Gastrocnemius medialis (tissue), 4 donors: ENCODE data around the gene AGAP1. TPM values are rescaled to one million over a fixed set of nuclear protein-coding genes. Genes with fewer than 3 reads are reported as not detected.

Experiments used
- ATAC-seq, 2 donors: fragments of 150-250 bp; one replicate each; pipeline ENCODE4 v1.9.1; 2016
- DNase-seq, 2 donors: peaks; one replicate each; pipeline ENCODE4 v3.0.0-alpha.2; 2019
- H3K27ac ChIP-seq, 4 donors: fragments of 200-600 bp; sonication (generic); 1 replicate in 1 of 4; 2 replicates in 3 of 4; pipeline ENCODE4 v1.5.1; 2016 to 2018; ENCODE audit warnings: mild to moderate bottlenecking in 2 of 4, moderate library complexity in 1 of 4
- H3K27me3 ChIP-seq, 3 donors: fragments of 200-600 bp; sonication (generic) in 2 of 3; 1 replicate in 1 of 3; 2 replicates in 2 of 3; pipeline versions ENCODE4 v1.5.1 to v1.6.0; 2016 to 2019; ENCODE audit warnings: mild to moderate bottlenecking in 1 of 3, moderate library complexity in 1 of 3
- H3K36me3 ChIP-seq, 2 donors: fragments of 200-600 bp; sonication (generic) in 1 of 2; one replicate each; pipeline ENCODE4 v1.5.1; 2017 to 2018
- H3K4me1 ChIP-seq, 2 donors: fragments of 200-600 bp; sonication (generic) in 1 of 2; one replicate each; pipeline ENCODE4 v1.5.1; 2016 to 2017; ENCODE audit warnings: mild to moderate bottlenecking in 2 of 2
- H3K4me3 ChIP-seq, 4 donors: fragments of 200-600 bp; sonication (generic) in 3 of 4; 1 replicate in 1 of 4; 2 replicates in 3 of 4; pipeline ENCODE4 v1.5.1; 2016 to 2019; ENCODE audit warnings: mild to moderate bottlenecking in 2 of 4
- H3K9me3 ChIP-seq, 3 donors: fragments of 200-600 bp; sonication (generic) in 2 of 3; 1 replicate in 1 of 3; 2 replicates in 2 of 3; pipeline ENCODE4 v1.5.1; 2016 to 2019
- CTCF ChIP-seq, 5 experiments: fragments of 450-650 bp in 3 of 5; fragments of 200-600 bp in 2 of 5; sonication (generic) in 2 of 5; IDR thresholded peaks in 4 of 5; conservative IDR thresholded peaks in 1 of 5; 1 replicate in 4 of 5; 2 replicates in 1 of 5; pipeline ENCODE4 v1.5.1; 2016 to 2019; ENCODE audit warnings: antibody characterized with exemption in 5 of 5, mild to moderate bottlenecking in 3 of 5, moderate library complexity in 3 of 5
- POLR2A ChIP-seq, 2 donors: fragments of 450-650 bp; IDR thresholded peaks; one replicate each; pipeline ENCODE4 v1.6.1; 2017; ENCODE audit warnings: antibody characterized with exemption in 2 of 2, mild to moderate bottlenecking in 2 of 2, moderate library complexity in 2 of 2
- in situ Hi-C, 4 donors: fragments of 200-750 bp; cut with MboI; loops; one replicate each; pipeline versions ENCODE4 v1.15.0 to v1.8.0; 2017; ENCODE audit warnings: low sequenced_read_pairs in 4 of 4
- intact Hi-C: fragments of 100-400 bp; cut with DNase I; formaldehyde crosslinking; loops from one replicate; pipeline ENCODE4 v1.15.1; 2023; ENCODE audit warnings: low total_unique reads
- total RNA-seq, 4 donors: library from RNA; depleted of rRNA; stranded (reverse); fragments of >200 nt; gene quantifications; one replicate each; pipeline versions ENCODE4 v1.1.0 to v1.2.3, GENCODE V29; 2016

AGAP1 gene
- total RNA-seq, 4 donors from 2014 or later = 8.5 to 26.8 (median 14.4) TPM

- in situ Hi-C loops = no loop called here
- intact Hi-C loops = no loop called here
- ATAC-seq = no peak
Measured at GRCh38 chr2:235545339-235546150, 51.7 kb downstream of the AGAP1 start.

GRCh38 chr2:235546151-235546435 lies 52.2 kb downstream of the AGAP1 start:
- TF ChIP-seq POLR2A (IDR thresholded peaks at IDR 0.05) = no peak
- TF ChIP-seq CTCF (IDR thresholded peaks at IDR 0.05 in 4 of 5, conservative IDR thresholded peaks at IDR 0.05 in 1 of 5) = no peak
- no peak overlapping the region for H3K4me3 ChIP-seq
- H3K36me3 ChIP-seq = no peaks in the 10 kb centered on the region
- H3K27ac ChIP-seq = no peak overlapping the region
- intact Hi-C loops = no loop called here
- peaks cover 0 to 2% of the 10 kb centered on the region in 2 donors for H3K4me1 ChIP-seq
- in situ Hi-C loops = no loop called here
- ATAC-seq (no peak), DNase-seq (no peak)
- no peaks in the 10 kb centered on the region for H3K27me3 ChIP-seq
- no peaks in the 10 kb centered on the region for H3K9me3 ChIP-seq

More at GRCh38 chr2:235545339-235546150, 51.7 kb downstream of the AGAP1 start:
- Histone ChIP-seq H3K36me3 (no peaks in the 10 kb centered on the region), H3K4me3 (no peak overlapping the region), H3K9me3 (no peaks in the 10 kb centered on the region), H3K27ac (no peak overlapping the region), H3K27me3 (no peaks in the 10 kb centered on the region), H3K4me1 (no peaks in the 10 kb centered on the region)
- DNase-seq = no peak
- no peak for TF ChIP-seq POLR2A (IDR thresholded peaks at IDR 0.05)
- no peak for TF ChIP-seq CTCF (IDR thresholded peaks at IDR 0.05 in 4 of 5, conservative IDR thresholded peaks at IDR 0.05 in 1 of 5)

GRCh38 chr2:235546436-235546835 lies 52.6 kb downstream of the AGAP1 start:
- Histone ChIP-seq H3K4me1 (peaks cover under 1 to 5% of the 10 kb centered on the region in 2 donors), H3K4me3 (no peak overlapping the region), H3K27ac (no peak overlapping the region), H3K36me3 (no peaks in the 10 kb centered on the region), H3K9me3 (no peaks in the 10 kb centered on the region), H3K27me3 (no peaks in the 10 kb centered on the region)
- intact Hi-C loops (no loop called here), in situ Hi-C loops (no loop called here)
- DNase-seq = no peak
- TF ChIP-seq CTCF (IDR thresholded peaks at IDR 0.05 in 4 of 5, conservative IDR thresholded peaks at IDR 0.05 in 1 of 5) = no peak
- no peak for TF ChIP-seq POLR2A (IDR thresholded peaks at IDR 0.05)
- no peak for ATAC-seq

DNA sequence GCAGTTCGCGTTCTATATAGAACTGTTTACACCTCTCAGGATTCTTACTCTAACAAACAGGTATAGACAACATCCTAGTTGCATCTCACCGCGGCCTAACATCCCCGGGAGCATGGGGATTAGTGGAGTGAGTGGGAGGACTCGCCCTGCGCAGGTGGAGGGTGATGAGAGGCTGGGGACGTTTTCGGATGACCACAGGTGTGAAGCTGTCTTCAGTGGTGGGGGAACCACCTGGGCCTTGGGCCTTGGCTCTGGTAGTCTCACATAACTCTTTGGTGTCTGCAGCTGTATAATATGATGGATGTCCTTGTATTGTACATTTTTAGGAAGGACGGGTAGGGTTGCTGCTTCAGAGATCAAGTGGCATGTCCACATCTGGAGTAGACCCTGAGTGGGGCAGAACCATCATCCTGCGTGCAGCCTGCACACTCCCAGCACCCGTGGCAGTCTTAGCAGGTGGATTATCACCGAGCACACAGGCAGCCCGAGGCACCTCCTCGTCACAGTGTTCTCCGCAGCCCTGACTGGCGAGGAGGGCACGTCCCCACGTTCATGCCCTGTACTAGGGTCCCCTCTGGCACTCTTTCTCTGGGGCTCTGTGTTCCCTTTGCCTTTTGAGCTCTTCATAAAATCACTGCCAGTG lies 56.0 kb downstream of the AGAP1 start:
- DNase-seq = no peak
- Histone ChIP-seq H3K4me1 (peaks cover 11 to 25% of the 10 kb centered on the region in 2 donors), H3K4me3 (no peak overlapping the region), H3K9me3 (no peaks in the 10 kb centered on the region), H3K27ac (no peak overlapping the region), H3K36me3 (no peaks in the 10 kb centered on the region), H3K27me3 (no peaks in the 10 kb centered on the region)
- TF ChIP-seq POLR2A (IDR thresholded peaks at IDR 0.05) = no peak
- TF ChIP-seq CTCF (IDR thresholded peaks at IDR 0.05 in 4 of 5, conservative IDR thresholded peaks at IDR 0.05 in 1 of 5) = no peak
- in situ Hi-C loops = no loop called here
- ATAC-seq = no peak
- intact Hi-C loops = no loop called here
